Lung (tissue), 12 donors: ENCODE measurements around the gene MSL2. TPM values are rescaled to one million over a fixed set of nuclear protein-coding genes. Genes with fewer than 3 reads are reported as not detected.
"Not testable (repeated sequence)": the region's sequence is repeated elsewhere in the genome, so short reads cannot be mapped to it uniquely, and the experiment has no call there.

ENCODE experiments used
- ATAC-seq: fragments of 200-7000 bp; cut with Tn5 transposase; one replicate; pipeline ENCODE4 v1.9.1; 2020; ENCODE audit warnings: moderate number of reproducible peaks; ENCODE audit not compliant: insufficient read depth, low FRiP score
- DNase-seq, 3 donors: peaks; one replicate each; pipeline ENCODE4 v3.0.0-alpha.2; 2013 to 2017
- H3K27ac ChIP-seq, 2 donors: one replicate each; pipeline ENCODE4 v1.5.1; 2013; ENCODE audit warnings: mild to moderate bottlenecking in 2 of 2, moderate library complexity in 2 of 2, control low read depth in 1 of 2, inconsistent platforms in 1 of 2, low read depth in 1 of 2, low read length in 1 of 2
- H3K27me3 ChIP-seq, 3 donors: one replicate each; pipeline ENCODE4 v1.5.1; 2013; ENCODE audit warnings: low read length in 2 of 3; ENCODE audit not compliant: control insufficient read depth in 3 of 3, insufficient read depth in 3 of 3
- H3K36me3 ChIP-seq, 4 donors: one replicate each; pipeline ENCODE4 v1.5.1; 2013; ENCODE audit warnings: low read length in 4 of 4, mild to moderate bottlenecking in 1 of 4, moderate library complexity in 1 of 4; ENCODE audit not compliant: control insufficient read depth in 4 of 4, insufficient read depth in 4 of 4
- H3K4me1 ChIP-seq, 5 donors: one replicate each; pipeline ENCODE4 v1.5.1; 2013; ENCODE audit warnings: low read length in 5 of 5, mild to moderate bottlenecking in 2 of 5, moderate library complexity in 1 of 5; ENCODE audit not compliant: control insufficient read depth in 5 of 5, insufficient read depth in 5 of 5
- H3K4me3 ChIP-seq: one replicate; pipeline ENCODE4 v1.5.1; 2013; ENCODE audit warnings: mild to moderate bottlenecking, control low read depth, moderate library complexity
- H3K9ac ChIP-seq, 2 donors: one replicate each; pipeline ENCODE4 v1.5.1; 2013; ENCODE audit warnings: low read length in 2 of 2, control low read depth in 1 of 2; ENCODE audit not compliant: insufficient read depth in 1 of 2
- H3K9me3 ChIP-seq, 4 donors: one replicate each; pipeline ENCODE4 v1.5.1; 2013; ENCODE audit warnings: low read length in 3 of 4, mild to moderate bottlenecking in 1 of 4, moderate library complexity in 1 of 4; ENCODE audit not compliant: control insufficient read depth in 4 of 4, insufficient read depth in 3 of 4
- CTCF ChIP-seq: IDR thresholded peaks from 2 replicates; pipeline ENCODE4 v1.5.1; 2012; ENCODE audit warnings: mild to moderate bottlenecking; ENCODE audit errors: control extremely low read depth, extremely low read depth
- WGBS, 2 donors: extraction: QIAGEN DNeasy Blood & Tissue Kit; methylation state at CpG; one replicate each; pipeline ENCODE4 v1.1.7; 2013; 5-methylcytosine and 5-hydroxymethylcytosine counted together
- polyA plus RNA-seq, 2 donors: library from polyadenylated mRNA; stranded (reverse); fragments of 200-250 nt; gene quantifications; one replicate each; pipeline ENCODE4 v1.2.1, GENCODE V29; 2013
- total RNA-seq, 2 donors: library from RNA; depleted of rRNA in 1 of 2; stranded (reverse); fragments of >200 nt in 1 of 2; gene quantifications; one replicate each; pipeline ENCODE4 v1.2.1, GENCODE V29; 2014 to 2021
- donor health status: control.
- donor health status: control.
- donor health status: Bipolar disorder and iron deficiency.
- donor health status: healthy.
- donor health status: DM: yes; HTN: yes; CAD: no.

Gene MSL2
- total and polyA plus RNA-seq, 4 donors = 5.4 to 44.0 (median 20.1) TPM

GRCh38 chr3:136235545-136235944 is 39.4 kb upstream of the MSL2 start:
- ATAC-seq = no peak
- Histone ChIP-seq H3K27ac (no peak overlapping the region), H3K9ac (no peak overlapping the region), H3K9me3 (no peaks in the 10 kb centered on the region), H3K27me3 (no peaks in the 10 kb centered on the region), H3K4me1 (no peaks in the 10 kb centered on the region), H3K4me3 (no peak overlapping the region), H3K36me3 (no peaks in the 10 kb centered on the region)
- 65 to 100% methylated on average over 1 of the region's 1 CpG for WGBS, 2 donors
- DNase-seq = no peak
- TF ChIP-seq CTCF = no peak

GRCh38 chr3:136232413-136232812 is 36.3 kb upstream of the MSL2 start:
- Histone ChIP-seq H3K4me3 (no peak overlapping the region), H3K27me3 (no peaks in the 10 kb centered on the region), H3K36me3 (no peaks in the 10 kb centered on the region), H3K4me1 (no peaks in the 10 kb centered on the region), H3K9me3 (no peaks in the 10 kb centered on the region), H3K27ac (no peak overlapping the region), H3K9ac (no peak overlapping the region)
- TF ChIP-seq CTCF = no peak
- 76 to 91% methylated on average over 2 of the region's 2 CpGs for WGBS, 2 donors
- no peak for DNase-seq
- ATAC-seq = no peak

- not testable (repeated sequence) for H3K36me3 ChIP-seq, H3K9me3 ChIP-seq, H3K27ac ChIP-seq, H3K4me1 ChIP-seq, ATAC-seq, H3K9ac ChIP-seq, DNase-seq, H3K4me3 ChIP-seq, H3K27me3 ChIP-seq
- WGBS, 2 donors = 93 to 99% methylated on average over 4 of the region's 4 CpGs
Measured at GRCh38 chr3:136222746-136223145, 26.6 kb upstream of the MSL2 start.

- Histone ChIP-seq H3K4me3 (no peak overlapping the region), H3K4me1 (peaks cover 0 to 4% (median 0%) of the 10 kb centered on the region in 5 donors), H3K9me3 (no peaks in the 10 kb centered on the region), H3K27ac (no peak overlapping the region), H3K36me3 (no peaks in the 10 kb centered on the region), H3K9ac (no peak overlapping the region), H3K27me3 (no peaks in the 10 kb centered on the region)
- no peak for DNase-seq
- no peak for TF ChIP-seq CTCF
- 84 to 86% methylated on average over 2 of the region's 2 CpGs for WGBS, 2 donors
- ATAC-seq = no peak
Measured at GRCh38 chr3:136211547-136211946, 15.4 kb upstream of the MSL2 start.
